ENCODE measurements around the gene ZNF513.

GRCh38 chr2:27412419-27413152 lies 32.1 kb upstream of the ZNF513 start:
- TF ChIP-seq CTCF (IDR thresholded peaks at IDR 0.05), result no peak
- TF ChIP-seq POLR2A (IDR thresholded peaks at IDR 0.05), result no peak
